Measurements from ENCODE around the gene FAM167B. TPM values are rescaled to one million over a fixed set of nuclear protein-coding genes. Genes with fewer than 3 reads are reported as not detected.

FAM167B gene
- total RNA-seq: 0.68 and 6.1 TPM in 2 replicates

DNA sequence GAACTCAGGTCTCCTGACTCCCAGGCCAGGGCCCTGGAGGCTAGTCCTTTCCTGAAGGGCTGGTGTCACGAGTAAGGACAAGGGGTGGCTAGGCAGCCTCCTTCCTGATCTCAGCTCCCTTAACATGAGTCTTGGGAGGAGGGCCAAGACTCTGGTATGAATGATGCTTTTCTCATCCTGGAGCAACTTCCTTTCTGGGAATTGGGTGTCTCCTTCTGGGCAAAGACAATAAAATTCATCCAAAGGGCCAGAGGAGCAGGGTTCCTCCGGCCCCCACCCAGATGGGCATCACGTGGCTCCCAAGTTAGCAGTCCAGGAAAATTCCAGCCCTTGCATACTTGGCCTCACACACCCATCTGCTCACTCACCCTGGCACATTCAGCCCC lies at the start of gene FAM167B:
Gene FAM167B (plus strand): TSS at position 335 of the 386 bp plus-strand sequence. CDS start 200 bp downstream, outside the sequence.

DNA sequence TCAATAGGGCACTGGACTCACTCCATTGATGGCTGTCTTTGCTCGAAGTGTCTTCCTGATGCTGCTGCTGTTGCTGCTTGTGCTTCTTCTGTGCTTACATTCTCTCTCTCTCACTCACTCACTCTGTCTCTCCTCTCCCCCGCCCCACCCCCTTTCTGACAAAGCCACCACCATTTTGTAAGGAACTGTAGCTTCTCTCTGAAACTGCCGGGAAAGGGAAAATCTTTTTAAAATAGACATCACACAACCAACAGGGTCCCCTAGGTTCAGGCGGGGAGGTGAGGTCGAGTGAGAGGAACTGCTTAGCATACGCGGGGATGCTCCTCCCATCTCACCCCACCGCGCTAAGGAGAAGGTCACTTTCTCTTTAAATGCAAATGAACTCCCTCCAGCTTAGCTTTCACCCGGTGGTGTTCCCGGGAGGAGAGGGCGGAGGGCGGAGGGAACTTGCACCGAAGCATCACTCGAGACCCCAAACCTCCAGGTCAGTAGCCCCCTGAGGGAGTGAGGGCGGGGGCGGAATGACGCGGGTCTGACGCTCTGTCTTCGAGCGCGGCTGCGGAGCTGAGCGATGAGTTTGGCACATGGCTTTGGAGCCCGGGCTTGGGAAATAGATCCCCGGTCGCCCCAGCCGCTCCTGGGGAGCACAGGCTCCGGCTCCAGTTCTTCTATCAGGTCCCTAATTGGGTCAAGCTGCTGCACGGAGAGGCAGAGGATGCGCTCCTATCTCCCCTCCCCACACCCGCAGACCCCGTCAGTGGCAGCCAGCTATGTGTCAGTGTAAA lies 46.6 kb upstream of the FAM167B start, which contains the start of gene CCDC28B:
Gene CCDC28B (plus strand): TSS at position 370 of the 785 bp plus-strand sequence. CDS start 1,341 bp downstream, outside the sequence.

DNA sequence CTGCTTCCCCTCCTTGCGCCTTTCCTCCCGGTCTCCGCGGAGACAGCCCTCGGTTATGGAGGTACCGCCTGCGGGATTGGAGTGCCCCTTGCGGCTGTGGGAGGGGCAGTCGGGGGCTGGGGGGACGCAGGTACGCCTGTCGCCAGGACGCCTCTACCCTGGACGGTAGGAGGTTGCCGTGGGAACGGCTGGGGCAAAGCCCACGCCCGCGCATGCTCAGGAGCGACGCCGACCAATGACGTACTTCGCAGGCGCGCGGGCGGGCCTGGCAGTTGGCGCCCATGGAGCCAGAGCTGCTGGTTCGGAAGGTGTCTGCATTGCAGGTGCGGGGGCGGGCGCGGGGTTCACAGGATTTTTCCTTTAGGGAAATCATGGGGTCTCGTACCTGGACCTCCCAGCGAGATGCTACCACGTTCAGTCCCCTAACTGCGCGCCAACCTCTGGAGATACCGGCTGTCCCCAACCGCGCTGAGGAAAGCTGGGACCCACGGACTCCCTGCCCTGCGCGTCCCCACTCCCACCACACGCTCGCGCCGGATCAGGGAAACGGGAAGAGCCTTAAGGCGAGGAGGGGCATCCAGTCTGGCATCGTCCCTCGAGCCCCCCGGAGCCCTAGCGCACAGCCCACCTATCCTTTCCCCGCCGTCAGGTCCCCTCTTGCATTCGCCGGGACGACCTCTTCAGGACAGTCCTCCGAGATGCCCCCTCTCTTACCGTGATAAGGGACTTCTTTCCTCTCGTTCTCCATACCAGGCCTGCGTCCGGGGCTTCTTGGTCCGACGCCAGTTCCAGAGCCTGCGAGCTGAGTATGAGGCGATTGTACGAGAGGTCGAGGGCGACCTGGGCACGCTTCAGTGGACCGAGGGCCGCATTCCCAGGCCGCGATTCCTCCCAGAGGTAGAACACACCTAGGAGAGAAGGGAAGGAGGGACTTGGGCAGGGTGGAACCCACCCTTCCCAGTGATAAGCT lies 41.3 kb upstream of the FAM167B start, which contains the start of gene IQCC:
Gene IQCC (plus strand): TSS at position 271 of the 970 bp plus-strand sequence. CDS start 11 bp downstream, at position 282.

DNA sequence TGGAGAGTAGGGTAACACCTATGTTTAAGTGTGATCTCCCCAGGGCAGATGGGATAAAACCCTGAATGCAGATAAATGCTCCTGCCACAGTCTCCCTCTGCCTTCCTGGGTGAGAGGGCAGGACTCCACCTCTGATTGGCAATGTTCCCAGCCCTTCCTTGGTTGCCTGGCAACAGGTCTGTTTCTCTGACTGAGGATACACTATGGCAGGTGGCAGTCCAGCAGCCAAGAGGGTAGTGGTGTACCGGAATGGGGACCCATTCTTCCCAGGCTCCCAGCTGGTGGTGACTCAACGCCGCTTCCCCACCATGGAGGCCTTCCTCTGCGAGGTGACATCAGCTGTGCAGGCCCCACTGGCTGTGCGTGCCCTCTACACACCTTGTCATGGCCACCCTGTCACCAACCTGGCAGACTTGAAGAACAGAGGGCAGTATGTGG lies 38.1 kb upstream of the FAM167B start, which contains the start of gene DCDC2B:
Gene DCDC2B (plus strand): TSS at position 199 of the 438 bp plus-strand sequence. CDS start 5 bp downstream, at position 204.

DNA sequence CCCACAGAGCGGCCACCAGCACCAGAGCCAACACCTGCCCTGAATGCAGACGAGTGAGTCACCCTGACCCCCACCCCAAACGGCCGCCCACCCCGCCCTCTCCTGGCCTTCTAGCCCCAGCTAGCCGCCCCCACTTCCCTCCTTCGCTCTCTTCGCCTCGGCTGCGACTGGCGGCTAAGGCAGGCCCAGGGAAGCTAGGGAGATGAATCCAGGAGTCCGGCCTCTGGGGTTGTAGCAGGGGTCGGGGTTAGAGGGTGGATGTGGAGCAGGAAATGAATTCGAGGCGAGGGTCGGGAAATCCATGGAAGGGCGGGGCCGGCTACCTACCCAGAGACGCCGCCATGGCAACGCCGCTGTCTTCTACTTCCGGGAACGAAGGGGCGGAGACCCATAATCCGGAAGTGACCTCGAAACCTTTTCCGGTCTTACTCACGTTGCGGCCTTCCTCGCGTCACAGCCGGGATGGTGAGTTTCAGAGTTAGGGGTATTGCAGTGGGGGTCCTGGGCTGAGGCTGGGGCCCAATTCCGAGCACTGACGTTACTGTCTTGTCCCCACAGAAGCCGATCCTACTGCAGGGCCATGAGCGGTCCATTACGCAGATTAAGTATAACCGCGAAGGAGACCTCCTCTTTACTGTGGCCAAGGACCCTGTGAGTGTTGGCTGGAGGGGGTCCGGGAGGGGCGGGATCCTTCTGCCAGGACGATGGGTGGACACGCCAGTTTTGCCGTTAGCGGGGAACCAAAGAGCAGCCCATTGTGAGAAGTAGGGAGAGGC lies 24.9 kb upstream of the FAM167B start, which contains the start of the genes EIF3I and TMEM234:
Gene EIF3I (plus strand): TSS at position 428 of the 776 bp plus-strand sequence. CDS start 35 bp downstream, at position 463.
Gene TMEM234 (minus strand): TSS at position 374 of the 776 bp plus-strand sequence. CDS start 31 bp downstream, at position 343.

DNA sequence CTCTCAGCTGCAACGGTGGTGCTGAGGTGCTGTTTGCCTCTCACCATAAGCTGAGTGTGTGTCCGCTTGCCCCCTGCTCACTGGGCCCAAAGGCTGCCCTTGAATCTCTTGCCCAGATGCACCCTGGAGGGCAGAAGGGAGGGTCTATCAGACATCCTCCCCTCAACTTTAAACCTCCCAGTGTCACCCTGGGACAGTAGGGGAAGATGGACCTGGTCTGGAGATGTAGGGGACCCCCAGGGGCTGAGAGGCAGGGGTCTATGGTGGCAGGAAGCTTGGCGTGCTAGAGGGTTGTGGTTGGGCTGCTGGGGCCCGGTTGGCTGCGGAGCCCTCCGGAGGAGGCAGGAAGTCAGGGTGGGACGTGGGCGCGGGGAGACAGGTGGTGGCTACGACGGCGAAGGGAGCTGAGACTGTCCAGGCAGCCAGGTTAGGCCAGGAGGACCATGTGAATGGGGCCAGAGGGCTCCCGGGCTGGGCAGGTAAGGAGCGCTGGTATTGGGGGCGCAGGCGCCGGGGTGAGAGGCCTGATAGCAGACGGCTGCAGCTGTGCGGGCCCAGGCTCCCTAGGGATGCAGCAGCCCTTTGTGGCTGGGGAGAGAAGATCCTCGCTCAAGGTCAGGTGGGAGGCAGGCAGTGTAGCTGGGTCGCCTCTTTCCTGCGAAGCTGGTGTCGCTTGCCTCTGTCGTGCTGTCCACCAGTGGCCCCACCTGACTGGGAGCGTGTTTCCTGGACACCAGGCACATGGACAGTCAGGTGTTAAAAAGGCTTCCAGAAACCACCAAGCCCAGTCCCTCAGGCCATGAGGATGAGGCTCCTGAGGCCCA lies 4.1 kb downstream of the FAM167B start, which contains the start of gene LCK:
Gene LCK (plus strand): TSS at position 373 of the 824 bp plus-strand sequence. CDS start 23,065 bp downstream, outside the sequence.

DNA sequence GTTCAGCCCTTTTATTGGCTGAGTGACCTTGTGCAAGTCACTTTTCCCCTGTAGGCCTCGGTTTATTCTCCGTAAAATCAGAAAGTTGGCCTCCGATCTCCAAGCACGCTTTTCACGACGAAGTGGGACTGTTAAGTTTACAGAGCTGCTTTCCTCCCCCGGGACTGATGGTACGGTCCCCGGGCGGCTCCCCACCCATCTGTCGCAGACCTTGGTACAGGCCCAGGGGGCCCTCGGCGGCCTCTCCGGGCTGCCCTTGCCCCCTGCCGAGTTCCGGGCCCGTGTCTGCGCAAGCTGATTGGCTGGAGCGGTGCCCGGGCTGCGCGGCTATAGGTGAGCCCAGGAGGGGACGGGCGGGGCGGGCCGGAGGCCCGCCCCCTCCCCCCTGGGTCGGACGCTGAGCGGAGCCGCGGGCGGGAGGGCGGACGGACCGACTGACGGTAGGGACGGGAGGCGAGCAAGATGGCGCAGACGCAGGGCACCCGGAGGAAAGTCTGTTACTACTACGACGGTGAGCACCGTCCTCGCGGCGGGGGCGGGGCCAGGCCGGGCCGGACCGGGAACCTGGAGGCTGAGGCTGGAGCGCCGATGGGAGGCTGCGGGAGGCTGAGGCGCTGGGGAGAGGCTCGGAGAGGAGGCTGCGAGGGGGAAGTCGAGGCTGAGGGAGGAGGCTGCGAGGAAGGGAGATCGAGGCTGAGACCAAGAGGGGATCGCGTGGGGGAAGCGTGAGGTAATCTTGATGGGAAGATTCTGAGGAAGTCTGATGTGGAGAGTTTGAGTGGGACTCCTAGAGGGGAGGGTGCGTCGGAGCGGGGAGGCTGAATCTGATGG lies 44.9 kb downstream of the FAM167B start, which contains the start of gene HDAC1:
Gene HDAC1 (plus strand): TSS at position 376 of the 831 bp plus-strand sequence. CDS start 87 bp downstream, at position 463.

Other genes with a start within 250 kb of the FAM167B start
- 40.5 and 40.9 TPM in 2 replicates for gene KHDRBS1, start 233.4 kb upstream of the FAM167B start, total RNA-seq
- gene TMEM39B, start 174.3 kb upstream of the FAM167B start, total RNA-seq: 3.6 and 5.5 TPM in 2 replicates
- 32.6 and 33.3 TPM in 2 replicates for gene KPNA6, start 139.2 kb upstream of the FAM167B start, total RNA-seq
- gene TXLNA, start 67.5 kb upstream of the FAM167B start, total RNA-seq: 58.0 and 63.5 TPM in 2 replicates
- gene CCDC28B, start 46.6 kb upstream of the FAM167B start, total RNA-seq: 12.3 and 21.6 TPM in 2 replicates
- gene IQCC, start 41.6 kb upstream of the FAM167B start, total RNA-seq: 0.12 and 0.94 TPM in 2 replicates
- not detected in 2 replicates for gene DCDC2B, start 38.1 kb upstream of the FAM167B start, total RNA-seq
- gene TMEM234, start 24.9 kb upstream of the FAM167B start, total RNA-seq: 8.2 and 16.6 TPM in 2 replicates
- 243 and 249 TPM in 2 replicates for gene EIF3I, start 24.8 kb upstream of the FAM167B start, total RNA-seq
- gene LCK, start 4.0 kb downstream of the FAM167B start, total RNA-seq: not detected in 2 replicates
- 49.2 and 59.0 TPM in 2 replicates for gene HDAC1, start 44.9 kb downstream of the FAM167B start, total RNA-seq
- 169 and 485 TPM in 2 replicates for gene MARCKSL1, start 89.0 kb downstream of the FAM167B start, total RNA-seq
- 4.9 and 7.4 TPM in 2 replicates for gene FAM229A, start 115.3 kb downstream of the FAM167B start, total RNA-seq
- gene TSSK3, start 115.3 kb downstream of the FAM167B start, total RNA-seq: 0.70 TPM in 1 of 2 replicates, not detected in the other
- gene BSDC1, start 147.2 kb downstream of the FAM167B start, total RNA-seq: 44.1 and 104 TPM in 2 replicates
- gene ZBTB8B, start 217.8 kb downstream of the FAM167B start, total RNA-seq: not detected in 2 replicates

Measured in pericardium fibroblast (primary cell).